Upper lobe of left lung (tissue), 4 donors: ENCODE results near the gene KNDC1.
A peak's percentile ranks its signal among the peaks of the same experiment; 100 is the strongest.

ENCODE experiments used
- EP300 ChIP-seq, 4 donors: sonication (generic); formaldehyde crosslinking; IDR thresholded peaks; one replicate each; pipeline ENCODE4 v1.5.1; 2017; ENCODE audit warnings: antibody characterized with exemption in 4 of 4, control low read depth in 2 of 4
- POLR2A ChIP-seq, 4 donors: fragments of 450-650 bp; IDR thresholded peaks; one replicate each; pipeline ENCODE4 v1.5.1; 2016 to 2017; ENCODE audit warnings: antibody characterized with exemption in 4 of 4, mild to moderate bottlenecking in 2 of 4
- TF ChIP-seq, protein P1 (sequence below), 6 experiments: fragments of 450-650 bp in 4 of 6; fragments of 200-600 bp in 2 of 6; sonication (generic) in 2 of 6; IDR thresholded peaks; one replicate each; pipeline ENCODE4 v1.5.1; 2016 to 2019; ENCODE audit warnings: antibody characterized with exemption in 6 of 6

DNA sequence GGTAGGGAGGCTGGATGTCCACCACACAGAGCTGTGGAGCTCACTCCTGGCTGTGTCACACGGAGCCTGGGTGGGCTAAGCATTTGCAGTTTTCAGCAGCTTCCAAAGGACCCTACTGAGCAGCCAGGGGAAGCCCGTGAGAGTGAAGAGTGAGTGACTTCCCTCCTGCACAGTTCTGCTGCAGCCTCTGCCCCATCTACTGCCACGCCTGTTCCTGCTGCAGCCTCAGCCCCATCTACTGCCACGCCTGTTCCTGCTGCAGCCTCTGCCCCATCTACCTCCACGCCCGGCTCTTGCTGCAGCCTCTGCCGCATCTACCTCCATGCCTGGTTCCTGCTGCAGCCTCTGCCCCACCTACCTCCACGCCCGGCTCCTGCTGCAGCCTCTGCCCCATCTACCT is 104.4 kb downstream of the KNDC1 start:
- TF ChIP-seq, protein P1, sequence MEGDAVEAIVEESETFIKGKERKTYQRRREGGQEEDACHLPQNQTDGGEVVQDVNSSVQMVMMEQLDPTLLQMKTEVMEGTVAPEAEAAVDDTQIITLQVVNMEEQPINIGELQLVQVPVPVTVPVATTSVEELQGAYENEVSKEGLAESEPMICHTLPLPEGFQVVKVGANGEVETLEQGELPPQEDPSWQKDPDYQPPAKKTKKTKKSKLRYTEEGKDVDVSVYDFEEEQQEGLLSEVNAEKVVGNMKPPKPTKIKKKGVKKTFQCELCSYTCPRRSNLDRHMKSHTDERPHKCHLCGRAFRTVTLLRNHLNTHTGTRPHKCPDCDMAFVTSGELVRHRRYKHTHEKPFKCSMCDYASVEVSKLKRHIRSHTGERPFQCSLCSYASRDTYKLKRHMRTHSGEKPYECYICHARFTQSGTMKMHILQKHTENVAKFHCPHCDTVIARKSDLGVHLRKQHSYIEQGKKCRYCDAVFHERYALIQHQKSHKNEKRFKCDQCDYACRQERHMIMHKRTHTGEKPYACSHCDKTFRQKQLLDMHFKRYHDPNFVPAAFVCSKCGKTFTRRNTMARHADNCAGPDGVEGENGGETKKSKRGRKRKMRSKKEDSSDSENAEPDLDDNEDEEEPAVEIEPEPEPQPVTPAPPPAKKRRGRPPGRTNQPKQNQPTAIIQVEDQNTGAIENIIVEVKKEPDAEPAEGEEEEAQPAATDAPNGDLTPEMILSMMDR (IDR thresholded peaks at IDR 0.05), result no peak
- TF ChIP-seq EP300 (IDR thresholded peaks at IDR 0.05), result no peak
- peak in 1 of 4 donors; percentile 18 for TF ChIP-seq POLR2A (IDR thresholded peaks at IDR 0.05)
